Sigmoid colon (tissue), 4 donors: ENCODE measurements around the gene FIBCD1.

Source experiments
- CTCF ChIP-seq, 4 experiments: fragments of 450-650 bp in 3 of 4; fragments of 200-600 bp in 1 of 4; IDR thresholded peaks; one replicate each; pipeline ENCODE4 v1.5.1; 2016 to 2019; ENCODE audit warnings: antibody characterized with exemption in 4 of 4, mild to moderate bottlenecking in 3 of 4, moderate library complexity in 2 of 4
- EP300 ChIP-seq, 4 donors: sonication (generic); formaldehyde crosslinking; IDR thresholded peaks; one replicate each; pipeline ENCODE4 v1.6.1; 2017; ENCODE audit warnings: antibody characterized with exemption in 4 of 4
- POLR2A ChIP-seq, 2 donors: fragments of 450-650 bp; IDR thresholded peaks; one replicate each; pipeline ENCODE4 v1.6.1; 2016; ENCODE audit warnings: antibody characterized with exemption in 2 of 2, mild to moderate bottlenecking in 2 of 2, moderate library complexity in 2 of 2
- POLR2AphosphoS5 ChIP-seq, 4 donors: sonication (generic); formaldehyde crosslinking; IDR thresholded peaks; one replicate each; pipeline ENCODE4 v1.6.1; 2017; ENCODE audit warnings: antibody characterized with exemption in 4 of 4

GRCh38 chr9:130903194-130904069 is 35.6 kb downstream of the FIBCD1 start:
- TF ChIP-seq CTCF (IDR thresholded peaks at IDR 0.05) (no peak), POLR2AphosphoS5 (IDR thresholded peaks at IDR 0.05) (no peak), POLR2A (IDR thresholded peaks at IDR 0.05) (no peak), EP300 (IDR thresholded peaks at IDR 0.05) (no peak)
